ENCODE data around the gene KDM4C. TPM values are rescaled to one million over a fixed set of nuclear protein-coding genes. Genes with fewer than 3 reads are reported as not detected.

KDM4C gene
- total RNA-seq, 1 donor from 2014 or later = 39.8 TPM

GRCh38 chr9:7166074-7166473 is 408.3 kb downstream of the KDM4C start:
- H3K9me3 ChIP-seq = no peaks in the 10 kb centered on the region
- DNase-seq = no peak
- peaks cover 41% of the 10 kb centered on the region for H3K36me3 ChIP-seq
- ATAC-seq = no peak
- H3K4me1 ChIP-seq = no peaks in the 10 kb centered on the region
- no peaks in the 10 kb centered on the region for H3K27me3 ChIP-seq (ENCODE audit: low read depth)
- no peak overlapping the region for H3K27ac ChIP-seq
- TF ChIP-seq CTCF (IDR thresholded peaks at IDR 0.05) = no peak
- H3K4me3 ChIP-seq = no peak overlapping the region
- intact Hi-C loops (cut with DNase I) = no loop called here

GRCh38 chr9:7169717-7170389 is 412.1 kb downstream of the KDM4C start:
- DNase-seq = no peak
- Histone ChIP-seq H3K27ac (no peak overlapping the region), H3K4me3 (no peak overlapping the region), H3K9me3 (no peaks in the 10 kb centered on the region), H3K27me3 (ENCODE audit: low read depth) (no peaks in the 10 kb centered on the region), H3K36me3 (peaks cover 50% of the 10 kb centered on the region), H3K4me1 (no peaks in the 10 kb centered on the region)
- intact Hi-C loops (cut with DNase I) = no loop called here
- ATAC-seq = no peak
- TF ChIP-seq CTCF (IDR thresholded peaks at IDR 0.05) = no peak

- ATAC-seq (no peak), DNase-seq (no peak)
- intact Hi-C loops (cut with DNase I) = no loop called here
- no peaks in the 10 kb centered on the region for H3K4me1 ChIP-seq
- peaks cover 48% of the 10 kb centered on the region for H3K36me3 ChIP-seq
- no peak for TF ChIP-seq CTCF (IDR thresholded peaks at IDR 0.05)
- no peak overlapping the region for H3K4me3 ChIP-seq
- no peaks in the 10 kb centered on the region for H3K9me3 ChIP-seq
- no peaks in the 10 kb centered on the region for H3K27me3 ChIP-seq (ENCODE audit: low read depth)
- H3K27ac ChIP-seq = no peak overlapping the region
Measured at GRCh38 chr9:7171396-7172153, 413.8 kb downstream of the KDM4C start.

- H3K36me3 ChIP-seq = peaks cover 48% of the 10 kb centered on the region
- H3K9me3 ChIP-seq = no peaks in the 10 kb centered on the region
- H3K27me3 ChIP-seq (ENCODE audit: low read depth) = no peaks in the 10 kb centered on the region
- DNase-seq = no peak
- TF ChIP-seq CTCF (IDR thresholded peaks at IDR 0.05) = no peak
- no peak overlapping the region for H3K27ac ChIP-seq
- no peaks in the 10 kb centered on the region for H3K4me1 ChIP-seq
- no peak for ATAC-seq
- no peak overlapping the region for H3K4me3 ChIP-seq
- intact Hi-C loops (cut with DNase I) = no loop called here
Measured at GRCh38 chr9:7172154-7173115, 414.7 kb downstream of the KDM4C start.

- no peak for TF ChIP-seq CTCF (IDR thresholded peaks at IDR 0.05)
- no peak for DNase-seq
- H3K4me3 ChIP-seq = no peak overlapping the region
- H3K36me3 ChIP-seq = peaks cover 43% of the 10 kb centered on the region
- no peak overlapping the region for H3K27ac ChIP-seq
- H3K4me1 ChIP-seq = no peaks in the 10 kb centered on the region
- intact Hi-C loops (cut with DNase I) = no loop called here
- no peaks in the 10 kb centered on the region for H3K27me3 ChIP-seq (ENCODE audit: low read depth)
- no peak for ATAC-seq
- no peaks in the 10 kb centered on the region for H3K9me3 ChIP-seq
Measured at GRCh38 chr9:7173139-7173538, 415.4 kb downstream of the KDM4C start.
